OCI-LY7 (cell line): ENCODE measurements around the gene HACD2.

Experiments
- CTCF ChIP-seq: fragments of 200-600 bp; sonication (generic); conservative IDR thresholded peaks from 2 replicates; pipeline ENCODE4 v1.5.1; 2014; ENCODE audit warnings: mild to moderate bottlenecking, antibody characterized with exemption, low read length, moderate library complexity, mixed read lengths
- EZH2phosphoT487 ChIP-seq: fragments of 200-600 bp; sonication (generic); IDR thresholded peaks from 2 replicates; pipeline ENCODE4 v1.6.1; 2018; ENCODE audit warnings: low read depth, borderline replicate concordance, mild to moderate bottlenecking, mixed run types, antibody characterized with exemption, low read length, moderate library complexity, mixed read lengths

DNA sequence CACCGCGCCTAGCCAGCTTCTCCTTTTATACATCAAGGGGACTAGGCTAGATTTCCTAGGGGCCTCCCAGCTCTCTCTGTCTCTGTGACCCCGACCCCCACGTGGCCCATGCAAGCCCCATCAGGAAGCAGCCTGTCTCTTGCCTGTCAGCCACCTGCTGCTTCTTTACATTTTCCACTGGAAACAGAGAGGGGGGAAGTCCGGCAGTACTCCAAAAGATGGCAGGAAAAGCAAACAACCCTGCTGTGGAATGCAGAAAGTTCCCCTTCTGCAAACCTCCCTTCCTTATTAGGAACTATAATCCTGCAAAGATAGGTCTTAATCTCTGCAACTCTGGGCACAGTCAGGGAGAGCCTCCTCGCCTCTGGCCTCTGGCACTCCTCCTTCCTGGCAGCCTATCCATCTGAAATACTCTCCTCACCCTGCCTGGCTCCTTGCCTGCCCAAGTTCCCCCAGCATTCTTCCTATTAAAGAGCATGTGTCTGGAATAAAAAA, 47.4 kb upstream of the HACD2 start:
- TF ChIP-seq CTCF (no peak), EZH2phosphoT487 (no peak)
